ENCODE measurements around the gene JMJD6. TPM values are rescaled to one million over a fixed set of nuclear protein-coding genes. Genes with fewer than 3 reads are reported as not detected.

Gene JMJD6
- 65.6 to 84.7 TPM (median 78.9 TPM) in 5 replicates for total RNA-seq (2022; extraction: Qiagen RNA extraction; ENCODE audit: low read depth)

GRCh38 chr17:76726231-76726775 lies at the start of gene JMJD6:
JMJD6 (minus strand) TSS chr17:76726606; CDS start chr17:76726475, 131 bp downstream.

GRCh38 chr17:76737676-76738467 lies 11.5 kb upstream of the JMJD6 start, which contains the start of gene MFSD11:
MFSD11 (plus strand) TSS chr17:76738119; CDS start chr17:76738353, 234 bp downstream.

GRCh38 chr17:76737082-76737675 lies 10.8 kb upstream of the JMJD6 start, which contains the start of gene SRSF2:
SRSF2 (minus strand) TSS chr17:76737331; CDS start chr17:76737160, 171 bp downstream.

GRCh38 chr17:76726776-76727718 lies 641 bp upstream of the JMJD6 start, which contains the start of gene METTL23:
METTL23 (plus strand) TSS chr17:76726839; CDS start chr17:76729711, 2,872 bp downstream.

GRCh38 chr17:76710863-76711611 lies 15.4 kb downstream of the JMJD6 start, which contains the start of gene MXRA7:
MXRA7 (minus strand) TSS chr17:76710965; CDS start chr17:76710946, 19 bp downstream.

Other genes with a start within 250 kb of the JMJD6 start
- 44.6 to 76.6 TPM (median 66.4 TPM) in 5 replicates for gene RHBDF2, start 225.2 kb downstream of the JMJD6 start, total RNA-seq (2022; extraction: Qiagen RNA extraction; ENCODE audit: low read depth)
- 0.77 to 2.0 TPM (median 1.0 TPM) in 5 replicates for gene CYGB, start 188.9 kb downstream of the JMJD6 start, total RNA-seq (2022; extraction: Qiagen RNA extraction; ENCODE audit: low read depth)
- not detected in 5 replicates for gene PRCD, start 186.6 kb downstream of the JMJD6 start, total RNA-seq (2022; extraction: Qiagen RNA extraction; ENCODE audit: low read depth)
- 0.18 to 0.52 TPM (median 0.25 TPM) in 5 replicates for gene ST6GALNAC2, start 140.7 kb downstream of the JMJD6 start, total RNA-seq (2022; extraction: Qiagen RNA extraction; ENCODE audit: low read depth)
- gene ST6GALNAC1, start 82.8 kb downstream of the JMJD6 start, total RNA-seq (2022; extraction: Qiagen RNA extraction; ENCODE audit: low read depth) = 0.15 to 0.44 TPM (median 0.30 TPM) in 4 of 5 replicates, not detected in the other
- gene MXRA7, start 15.6 kb downstream of the JMJD6 start, total RNA-seq (2022; extraction: Qiagen RNA extraction; ENCODE audit: low read depth) = 57.1 to 72.0 TPM (median 64.7 TPM) in 5 replicates
- 56.3 to 67.2 TPM (median 60.6 TPM) in 5 replicates for gene METTL23, start 233 bp upstream of the JMJD6 start, total RNA-seq (2022; extraction: Qiagen RNA extraction; ENCODE audit: low read depth)
- gene SRSF2, start 10.7 kb upstream of the JMJD6 start, total RNA-seq (2022; extraction: Qiagen RNA extraction; ENCODE audit: low read depth) = 404 to 467 TPM (median 440 TPM) in 5 replicates
- gene MFSD11, start 11.5 kb upstream of the JMJD6 start, total RNA-seq (2022; extraction: Qiagen RNA extraction; ENCODE audit: low read depth) = 21.3 to 24.2 TPM (median 21.8 TPM) in 5 replicates
- gene MGAT5B, start 141.8 kb upstream of the JMJD6 start, total RNA-seq (2022; extraction: Qiagen RNA extraction; ENCODE audit: low read depth) = 20.2 to 25.7 TPM (median 22.8 TPM) in 5 replicates

Measured in A549 treated with DMSO at 1 μM for 4 hours (cell line).